Heart left ventricle (tissue), 16 donors: Measurements from ENCODE around the gene CLCN6. TPM values are rescaled to one million over a fixed set of nuclear protein-coding genes. Genes with fewer than 3 reads are reported as not detected.

Experiments used
- ATAC-seq, 4 donors: fragments of 200-7000 bp; cut with Tn5 transposase; one replicate each; pipeline ENCODE4 v1.9.1; 2020 to 2022; ENCODE audit warnings: moderate library complexity in 4 of 4, mild to moderate bottlenecking in 3 of 4, moderate number of reproducible peaks in 1 of 4
- DNase-seq, 5 donors: peaks; one replicate each; pipeline ENCODE4 v3.0.0-alpha.2; 2020
- H3K27ac ChIP-seq, 12 donors: fragments of 200-600 bp; sonication (generic) in 4 of 12; one replicate each; pipeline versions ENCODE4 v1.5.0 to v1.8.0; 2016 to 2022; ENCODE audit warnings: mild to moderate bottlenecking in 2 of 12
- H3K27me3 ChIP-seq, 9 donors: fragments of 200-600 bp; sonication (generic) in 2 of 9; one replicate each; pipeline versions ENCODE4 v1.5.1 to v1.8.0; 2016 to 2022; ENCODE audit warnings: mild to moderate bottlenecking in 3 of 9
- H3K36me3 ChIP-seq, 9 donors: fragments of 200-600 bp; sonication (generic) in 2 of 9; one replicate each; pipeline versions ENCODE4 v1.5.0 to v1.8.0; 2018 to 2022; ENCODE audit warnings: mild to moderate bottlenecking in 2 of 9
- H3K4me1 ChIP-seq, 12 donors: fragments of 200-600 bp; sonication (generic) in 4 of 12; one replicate each; pipeline versions ENCODE4 v1.5.0 to v1.8.0; 2016 to 2022; ENCODE audit warnings: mild to moderate bottlenecking in 3 of 12
- H3K4me3 ChIP-seq, 12 donors: fragments of 200-600 bp; sonication (generic) in 4 of 12; one replicate each; pipeline versions ENCODE4 v1.5.0 to v1.8.0; 2017 to 2022; ENCODE audit warnings: mild to moderate bottlenecking in 9 of 12, moderate library complexity in 4 of 12
- H3K9me3 ChIP-seq, 12 donors: fragments of 200-600 bp; sonication (generic) in 4 of 12; one replicate each; pipeline versions ENCODE4 v1.5.0 to v1.8.0; 2016 to 2022; ENCODE audit warnings: mild to moderate bottlenecking in 1 of 12
- POLR2A ChIP-seq, 2 donors: fragments of 450-650 bp; IDR thresholded peaks; one replicate each; pipeline ENCODE4 v1.6.1; 2017; ENCODE audit warnings: antibody characterized with exemption in 2 of 2, mild to moderate bottlenecking in 2 of 2, moderate library complexity in 2 of 2
- WGBS, 4 donors: extraction: QIAGEN DNeasy Blood & Tissue Kit in 2 of 4; methylation state at CpG; one replicate each; pipeline versions ENCODE4 v1.1.5 to v1.1.7; 2013 to 2018; 5-methylcytosine and 5-hydroxymethylcytosine counted together
- intact Hi-C, 10 donors: fragments of 100-400 bp; cut with DNase I; formaldehyde crosslinking; loops; one replicate each; pipeline versions ENCODE4 v1.11.1 to v1.14.2; 2022
- polyA plus RNA-seq, 2 donors: library from polyadenylated mRNA; stranded (reverse); fragments of 200-250 nt; gene quantifications; one replicate each; pipeline ENCODE4 v1.2.3, GENCODE V29; 2013
- total RNA-seq, 9 donors: library from RNA; depleted of rRNA in 2 of 9; stranded (reverse); fragments of >200 nt in 2 of 9; fragmentation: NEBNext Ultra II Directional in 3 of 9; extraction: Animal tissue kit (Norgen Biotek cat#: 25700) in 3 of 9; gene quantifications; one replicate each; pipeline versions ENCODE4 v1.1.0 to v1.2.4, GENCODE V29; 2016 to 2023
- TF ChIP-seq, protein P1 (sequence below), 12 donors: fragments of 200-600 bp; sonication (generic) in 4 of 12; IDR thresholded peaks; one replicate each; pipeline versions ENCODE4 v1.5.0 to v1.8.0; 2018 to 2022; ENCODE audit warnings: antibody characterized with exemption in 12 of 12, mild to moderate bottlenecking in 5 of 12
- donor health status: ischemic (EF 13 %, LVEDD 7.1; RV severe dilation, severe dysfunction).
- donor health status: healthy with polysubstance abuse.
- donor health status: DM: no; HTN: yes; CAD: no.
- donor health status: DM: no; HTN: no; CAD: no.
- donor health status: ischemic (EF 25% LVEDD 6.9; RV normal size, moderate dysfunction).
- donor health status: ischemic (EF 25% LVEDD 5.7; RV mildly dilated, moderate dysfunction).
- donor health status: healthy.
- donor health status: DM: yes; HTN: yes; CAD: no.
- donor health status: ischemic (EF 35%, LVEDD 5.7; RV mildly dilated, moderate dysfunction).
- donor health status: nonischemic (EF 11% LVEDD 7.7; RV severe dilation, severe dysfunction).
- donor health status: DM: yes; HTN: yes; CAD: no.
- donor health status: PGD.
- donor health status: ischemic (EF 29% LVEDD 5.4; RV normal size, mild dysfunction).
- donor health status: nonischemic (EF 23%, LVEDD 6.1; RV moderate dilation, normal function).

Gene CLCN6
- total and polyA plus RNA-seq, 11 donors = 10.2 to 21.5 (median 17.2) TPM

DNA sequence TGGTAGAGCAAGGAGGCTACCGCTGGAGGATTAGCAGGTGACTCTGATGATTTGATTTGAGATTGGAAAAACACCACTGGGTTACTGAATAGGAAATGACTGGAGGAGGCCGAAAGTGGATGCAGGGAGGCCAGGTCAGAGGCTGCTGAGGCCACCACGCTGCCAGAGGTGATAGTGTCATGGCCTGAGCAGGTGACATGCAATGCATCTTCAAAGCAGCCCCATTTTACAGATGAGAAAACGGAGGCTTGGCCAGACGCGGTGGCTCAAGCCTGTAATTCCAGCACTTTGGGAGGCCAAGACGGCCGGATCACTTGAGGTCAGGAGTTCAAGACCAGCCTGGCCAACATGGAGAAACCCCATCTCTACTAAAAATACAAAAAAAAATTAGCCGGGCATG is 31.2 kb upstream of the CLCN6 start:
- 91 to 97% (median 93%) methylated on average over 9 of the region's 9 CpGs for WGBS, 4 donors

DNA sequence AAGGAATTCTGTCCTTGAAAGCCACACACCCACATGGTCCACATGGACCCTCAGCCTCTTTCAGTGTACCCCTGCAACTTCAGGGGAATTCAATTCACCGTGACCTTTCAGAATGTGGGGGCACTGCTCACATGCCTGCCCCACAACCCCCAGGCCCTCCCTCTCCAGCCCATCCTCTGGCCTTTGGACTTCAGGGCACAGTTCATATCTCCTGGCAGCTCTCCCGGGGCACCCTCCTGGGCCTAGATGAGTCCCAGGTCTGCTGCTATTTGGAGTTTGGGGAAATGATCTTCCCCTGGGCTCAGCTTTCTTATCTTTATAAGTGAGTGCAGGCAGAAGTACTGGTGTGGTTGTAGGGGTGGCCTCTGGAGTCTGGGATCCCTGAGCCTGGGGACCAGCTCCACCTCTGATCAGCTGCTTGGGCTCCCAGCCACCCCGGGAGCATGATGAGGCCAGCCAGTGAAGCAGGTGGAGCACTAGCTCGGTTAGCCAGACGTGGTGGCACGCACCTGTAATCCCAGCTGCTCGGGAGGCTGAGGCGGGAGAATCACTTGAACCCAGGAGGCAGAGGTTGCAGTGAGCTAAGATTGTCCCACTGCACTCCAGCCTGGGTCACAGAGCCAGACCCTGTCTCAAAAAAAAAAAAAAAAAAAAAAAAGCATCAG is 28.2 kb upstream of the CLCN6 start:
- TF ChIP-seq POLR2A (IDR thresholded peaks at IDR 0.05) = no peak
- TF ChIP-seq, protein P1, sequence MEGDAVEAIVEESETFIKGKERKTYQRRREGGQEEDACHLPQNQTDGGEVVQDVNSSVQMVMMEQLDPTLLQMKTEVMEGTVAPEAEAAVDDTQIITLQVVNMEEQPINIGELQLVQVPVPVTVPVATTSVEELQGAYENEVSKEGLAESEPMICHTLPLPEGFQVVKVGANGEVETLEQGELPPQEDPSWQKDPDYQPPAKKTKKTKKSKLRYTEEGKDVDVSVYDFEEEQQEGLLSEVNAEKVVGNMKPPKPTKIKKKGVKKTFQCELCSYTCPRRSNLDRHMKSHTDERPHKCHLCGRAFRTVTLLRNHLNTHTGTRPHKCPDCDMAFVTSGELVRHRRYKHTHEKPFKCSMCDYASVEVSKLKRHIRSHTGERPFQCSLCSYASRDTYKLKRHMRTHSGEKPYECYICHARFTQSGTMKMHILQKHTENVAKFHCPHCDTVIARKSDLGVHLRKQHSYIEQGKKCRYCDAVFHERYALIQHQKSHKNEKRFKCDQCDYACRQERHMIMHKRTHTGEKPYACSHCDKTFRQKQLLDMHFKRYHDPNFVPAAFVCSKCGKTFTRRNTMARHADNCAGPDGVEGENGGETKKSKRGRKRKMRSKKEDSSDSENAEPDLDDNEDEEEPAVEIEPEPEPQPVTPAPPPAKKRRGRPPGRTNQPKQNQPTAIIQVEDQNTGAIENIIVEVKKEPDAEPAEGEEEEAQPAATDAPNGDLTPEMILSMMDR (IDR thresholded peaks at IDR 0.05) = no peak
- H3K27me3 ChIP-seq = no peaks in the 10 kb centered on the region
- no peaks in the 10 kb centered on the region for H3K36me3 ChIP-seq
- WGBS, 4 donors = 79 to 91% (median 81%) methylated on average over 6 to 8 of the region's 8 CpGs
- DNase-seq (no peak), ATAC-seq (peak in 1 of 4 donors; percentile 10)
- H3K9me3 ChIP-seq = no peaks in the 10 kb centered on the region
- no peak overlapping the region for H3K27ac ChIP-seq
- no peak overlapping the region for H3K4me3 ChIP-seq
- peaks cover 0 to 4% (median 0%) of the 10 kb centered on the region in 12 donors for H3K4me1 ChIP-seq
- intact Hi-C loops = no loop called here

More for the DNA sequence above, 31.2 kb upstream of the CLCN6 start:
- Histone ChIP-seq H3K9me3 (no peaks in the 10 kb centered on the region), H3K4me3 (no peak overlapping the region), H3K27ac (no peak overlapping the region), H3K27me3 (no peaks in the 10 kb centered on the region), H3K36me3 (no peaks in the 10 kb centered on the region), H3K4me1 (peaks cover 0 to 4% (median 0%) of the 10 kb centered on the region in 12 donors)
- intact Hi-C loops = no loop called here
- DNase-seq (no peak), ATAC-seq (no peak)
- TF ChIP-seq, protein P1 (IDR thresholded peaks at IDR 0.05) = no peak
- no peak for TF ChIP-seq POLR2A (IDR thresholded peaks at IDR 0.05)

DNA sequence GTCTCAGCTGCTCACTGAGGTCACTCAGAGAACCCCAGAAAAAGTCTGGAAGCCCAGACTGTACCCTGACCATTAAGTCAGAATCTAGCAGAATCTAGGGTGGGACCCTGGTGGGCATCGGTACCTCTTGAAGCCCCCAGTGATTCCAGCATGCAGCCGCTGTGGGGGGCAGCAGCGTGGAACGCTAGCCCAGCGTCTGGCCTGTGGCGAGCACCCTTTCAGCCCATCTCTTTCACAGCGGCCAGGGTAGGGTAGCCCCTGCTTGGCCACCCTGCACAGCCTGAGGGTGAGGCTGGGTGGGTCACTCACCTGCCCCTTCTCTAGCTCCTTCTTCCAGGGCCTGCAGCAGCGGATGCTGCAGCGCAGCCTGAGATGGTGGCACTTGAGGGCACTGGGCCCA is 27.7 kb upstream of the CLCN6 start:
- no peak for DNase-seq
- Histone ChIP-seq H3K4me1 (peaks cover 0 to 4% (median 0%) of the 10 kb centered on the region in 12 donors), H3K27ac (no peak overlapping the region), H3K9me3 (no peaks in the 10 kb centered on the region), H3K36me3 (no peaks in the 10 kb centered on the region), H3K27me3 (no peaks in the 10 kb centered on the region), H3K4me3 (no peak overlapping the region)
- 86 to 98% (median 96%) methylated on average over 6 to 9 of the region's 9 CpGs for WGBS, 4 donors
- ATAC-seq = no peak
- intact Hi-C loops = no loop called here
- no peak for TF ChIP-seq POLR2A (IDR thresholded peaks at IDR 0.05)
- TF ChIP-seq, protein P1 (IDR thresholded peaks at IDR 0.05) = no peak

DNA sequence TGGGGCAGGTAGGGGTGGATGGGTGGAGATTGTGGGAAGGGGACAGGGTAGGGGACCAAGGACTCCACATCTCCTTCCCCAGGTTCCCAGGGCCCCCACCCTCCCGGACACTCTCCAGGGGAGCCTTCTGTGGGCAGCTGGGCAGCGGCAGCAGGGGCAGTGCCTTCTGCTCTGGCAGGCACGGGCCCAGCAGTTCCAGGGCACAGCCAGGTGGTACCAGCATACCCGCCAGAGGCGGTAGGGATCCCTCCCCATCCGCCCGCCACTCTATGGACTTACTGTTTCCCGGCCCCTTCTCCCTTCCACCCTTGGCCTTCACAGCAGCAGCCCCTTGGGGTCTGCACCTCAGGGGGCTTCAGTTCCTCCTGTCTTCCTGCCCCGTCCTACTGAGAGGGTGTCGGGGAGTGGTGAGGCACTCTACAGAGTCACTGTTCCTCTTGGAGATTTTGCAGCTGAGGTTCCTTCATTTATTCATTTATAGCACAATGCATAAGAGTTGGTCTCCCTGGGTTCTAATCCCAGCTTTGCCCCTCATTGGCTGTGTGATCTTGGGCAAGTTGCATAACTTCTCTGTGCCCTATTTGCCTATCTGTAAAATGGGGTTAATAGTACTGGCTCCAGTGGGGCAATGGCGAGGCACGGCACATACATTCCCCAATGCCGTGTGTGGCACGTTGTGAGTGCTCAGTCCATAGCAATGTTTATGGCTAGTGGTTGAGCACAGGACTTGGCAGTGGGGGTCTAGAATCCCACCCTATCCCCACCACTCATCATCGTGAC is 27.0 kb upstream of the CLCN6 start:
- no peak for ATAC-seq
- no peak for DNase-seq
- H3K4me3 ChIP-seq = no peak overlapping the region
- H3K9me3 ChIP-seq = no peaks in the 10 kb centered on the region
- no peaks in the 10 kb centered on the region for H3K36me3 ChIP-seq
- H3K27ac ChIP-seq = no peak overlapping the region
- 92 to 95% (median 94%) methylated on average over 15 of the region's 15 CpGs for WGBS, 4 donors
- H3K27me3 ChIP-seq = no peaks in the 10 kb centered on the region
- intact Hi-C loops = no loop called here
- TF ChIP-seq, protein P1 (IDR thresholded peaks at IDR 0.05) = no peak
- TF ChIP-seq POLR2A (IDR thresholded peaks at IDR 0.05) = no peak
- peaks cover 0 to 4% (median 0%) of the 10 kb centered on the region in 12 donors for H3K4me1 ChIP-seq
